ENCODE results near the gene CACNA1C. TPM values are rescaled to one million over a fixed set of nuclear protein-coding genes. Genes with fewer than 3 reads are reported as not detected.

CACNA1C gene
- total RNA-seq, 1 donor from 2014 or later: 15.6 TPM

- DNase-seq: no peak
- H3K27ac ChIP-seq: peak overlapping the region; percentile 36
- no peaks in the 10 kb centered on the region for H3K27me3 ChIP-seq
- H3K4me3 ChIP-seq: no peak overlapping the region
- ATAC-seq: peak; percentile 38
- intact Hi-C loops (cut with DNase I): no loop called here
- no peak for TF ChIP-seq CTCF (IDR thresholded peaks at IDR 0.05)
- no peaks in the 10 kb centered on the region for H3K9me3 ChIP-seq
- H3K36me3 ChIP-seq: no peaks in the 10 kb centered on the region
- H3K4me1 ChIP-seq: peaks cover 6% of the 10 kb centered on the region
These were observed 448.8 kb downstream of the CACNA1C start for GRCh38 chr12:2501464-2502191.

- Histone ChIP-seq H3K27me3 (no peaks in the 10 kb centered on the region), H3K9me3 (no peaks in the 10 kb centered on the region), H3K27ac (no peak overlapping the region), H3K36me3 (no peaks in the 10 kb centered on the region), H3K4me1 (peaks cover 6% of the 10 kb centered on the region), H3K4me3 (no peak overlapping the region)
- intact Hi-C loops (cut with DNase I): no loop called here
- ATAC-seq: no peak
- no peak for DNase-seq
- TF ChIP-seq CTCF (IDR thresholded peaks at IDR 0.05): no peak
These were observed 450.2 kb downstream of the CACNA1C start for GRCh38 chr12:2503036-2503435.

GRCh38 chr12:2503762-2504161, 451.0 kb downstream of the CACNA1C start:
- Histone ChIP-seq H3K27me3 (no peaks in the 10 kb centered on the region), H3K9me3 (no peaks in the 10 kb centered on the region), H3K27ac (no peak overlapping the region), H3K4me1 (peaks cover 6% of the 10 kb centered on the region), H3K4me3 (no peak overlapping the region), H3K36me3 (no peaks in the 10 kb centered on the region)
- ATAC-seq: no peak
- no peak for TF ChIP-seq CTCF (IDR thresholded peaks at IDR 0.05)
- intact Hi-C loops (cut with DNase I): no loop called here
- no peak for DNase-seq

- intact Hi-C loops (cut with DNase I): no loop called here
- H3K4me3 ChIP-seq: no peak overlapping the region
- no peaks in the 10 kb centered on the region for H3K36me3 ChIP-seq
- no peak for DNase-seq
- no peaks in the 10 kb centered on the region for H3K27me3 ChIP-seq
- no peaks in the 10 kb centered on the region for H3K9me3 ChIP-seq
- ATAC-seq: no peak
- peaks cover 6% of the 10 kb centered on the region for H3K4me1 ChIP-seq
- no peak for TF ChIP-seq CTCF (IDR thresholded peaks at IDR 0.05)
- H3K27ac ChIP-seq: no peak overlapping the region
These were observed 451.8 kb downstream of the CACNA1C start for GRCh38 chr12:2504577-2504976.

- intact Hi-C loops (cut with DNase I): no loop called here
- Histone ChIP-seq H3K9me3 (no peaks in the 10 kb centered on the region), H3K27ac (no peak overlapping the region), H3K36me3 (no peaks in the 10 kb centered on the region), H3K4me3 (no peak overlapping the region), H3K27me3 (no peaks in the 10 kb centered on the region), H3K4me1 (no peaks in the 10 kb centered on the region)
- DNase-seq (no peak), ATAC-seq (no peak)
- TF ChIP-seq CTCF (IDR thresholded peaks at IDR 0.05): no peak
These were observed 455.0 kb downstream of the CACNA1C start for GRCh38 chr12:2507814-2508213.

GRCh38 chr12:2509137-2509536, 456.4 kb downstream of the CACNA1C start:
- ATAC-seq (no peak), DNase-seq (no peak)
- Histone ChIP-seq H3K27ac (no peak overlapping the region), H3K4me1 (no peaks in the 10 kb centered on the region), H3K9me3 (no peaks in the 10 kb centered on the region), H3K4me3 (no peak overlapping the region), H3K36me3 (no peaks in the 10 kb centered on the region), H3K27me3 (no peaks in the 10 kb centered on the region)
- intact Hi-C loops (cut with DNase I): no loop called here
- TF ChIP-seq CTCF (IDR thresholded peaks at IDR 0.05): no peak

Measured in upper lobe of right lung (tissue), 1 donor.